K562 (cell line): ENCODE measurements around the gene MTMR12.

Source experiments
- CTCF ChIP-seq, 3 experiments: IDR thresholded peaks in 2 of 3; conservative IDR thresholded peaks in 1 of 3; 2 replicates each; pipeline ENCODE4 v1.5.1; 2011 to 2012; ENCODE audit warnings: low read length in 3 of 3, mild to moderate bottlenecking in 3 of 3, control low read depth in 2 of 3, improper control_type of control experiment in 1 of 3, inconsistent platforms in 1 of 3, low read depth in 1 of 3, mixed read lengths in 1 of 3, moderate library complexity in 1 of 3; ENCODE audit not compliant: insufficient read depth in 2 of 3
- POLR2AphosphoS5 ChIP-seq: IDR thresholded peaks from 2 replicates; pipeline ENCODE4 v1.6.1; 2011; ENCODE audit warnings: mild to moderate bottlenecking, low read depth, low read length, moderate library complexity; ENCODE audit not compliant: control insufficient read depth, insufficient read depth
- SIN3B ChIP-seq: fragments of 450-650 bp; IDR thresholded peaks from 2 replicates; pipeline ENCODE4 v1.6.1; 2017; ENCODE audit warnings: low read depth, mild to moderate bottlenecking, moderate library complexity
- UBTF ChIP-seq, 2 experiments: IDR thresholded peaks; 2 replicates each; pipeline ENCODE4 v1.6.1; 2012; ENCODE audit warnings: improper control_type of control experiment in 2 of 2, low read depth in 2 of 2, low read length in 2 of 2, borderline replicate concordance in 1 of 2
- ZNF232 ChIP-seq: sonication (generic); formaldehyde crosslinking; IDR thresholded peaks from 2 replicates; pipeline ENCODE4 v1.8.0; 2022; ENCODE audit warnings: mild to moderate bottlenecking, missing genetic modification reagents
- ZNF561 ChIP-seq: fragments of 450-650 bp; formaldehyde crosslinking; conservative IDR thresholded peaks from 2 replicates; pipeline ENCODE4 v1.4.0; 2020; ENCODE audit warnings: mild to moderate bottlenecking, moderate library complexity
- ZNF764 ChIP-seq: fragments of 250-450 bp; sonication (Bioruptor Pico); IDR thresholded peaks from 2 replicates; pipeline ENCODE4 v1.4.0; 2020; ENCODE audit warnings: low read depth, mild to moderate bottlenecking, moderate library complexity

- TF ChIP-seq CTCF (IDR thresholded peaks at IDR 0.05 in 2 of 3, conservative IDR thresholded peaks at IDR 0.05 in 1 of 3; ENCODE audit: insufficient read depth in 2 of 3, low read depth in 1 of 3, low read length in 3 of 3) (peak in 1 of 3 experiments; percentile 4; a peak in 1 of 6 replicates), SIN3B (no peak), UBTF (IDR thresholded peaks at IDR 0.05; ENCODE audit: borderline replicate concordance in 1 of 2, low read depth in 2 of 2, low read length in 2 of 2) (no peak), ZNF232 (no peak), ZNF764 (CRISPR knock-in tag) (no peak), ZNF561 (CRISPR knock-in tag) (no peak), POLR2AphosphoS5 (no peak)
Observed at GRCh38 chr5:32193591-32193990, 119.1 kb downstream of the MTMR12 start.
